OCI-LY3 (cell line): ENCODE measurements around the gene RGL3.

Experiments used
- CTCF ChIP-seq: fragments of 200-600, 300-600 bp; sonication (generic); IDR thresholded peaks from 2 replicates; pipeline ENCODE4 v1.5.1; 2014; ENCODE audit warnings: antibody characterized with exemption, low read length, low read depth
- EZH2phosphoT487 ChIP-seq: fragments of 200-600 bp; shearing (Covaris generic); IDR thresholded peaks from 2 replicates; pipeline ENCODE4 v1.6.1; 2018; ENCODE audit warnings: antibody characterized with exemption, mixed run types, low read depth

GRCh38 chr19:11444059-11444458 is 24.9 kb upstream of the RGL3 start:
- TF ChIP-seq CTCF (no peak), EZH2phosphoT487 (no peak)
